Measurements from ENCODE around the gene SPATA6.

SPATA6 gene

DNA sequence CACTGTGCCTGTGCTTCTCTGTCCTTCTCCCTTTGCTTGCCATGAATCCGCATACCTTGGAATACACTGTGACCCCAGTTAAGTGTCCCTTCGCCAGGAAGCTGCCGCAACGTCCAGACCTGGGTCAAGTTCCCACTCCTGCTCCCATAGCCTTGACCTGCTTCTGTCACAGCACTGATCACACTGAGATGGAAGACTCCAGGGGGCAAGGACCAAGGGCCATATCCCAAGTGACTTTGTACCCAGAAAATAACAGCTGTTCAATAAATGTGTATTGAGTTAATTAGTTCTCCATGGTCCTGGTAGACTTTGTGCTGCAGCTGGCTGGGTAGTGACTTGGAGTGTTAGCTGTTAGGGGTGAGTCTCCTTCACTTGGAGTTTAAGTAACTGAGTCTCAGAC is 223.6 kb downstream of the SPATA6 start:
- no peak for DNase-seq

DNA sequence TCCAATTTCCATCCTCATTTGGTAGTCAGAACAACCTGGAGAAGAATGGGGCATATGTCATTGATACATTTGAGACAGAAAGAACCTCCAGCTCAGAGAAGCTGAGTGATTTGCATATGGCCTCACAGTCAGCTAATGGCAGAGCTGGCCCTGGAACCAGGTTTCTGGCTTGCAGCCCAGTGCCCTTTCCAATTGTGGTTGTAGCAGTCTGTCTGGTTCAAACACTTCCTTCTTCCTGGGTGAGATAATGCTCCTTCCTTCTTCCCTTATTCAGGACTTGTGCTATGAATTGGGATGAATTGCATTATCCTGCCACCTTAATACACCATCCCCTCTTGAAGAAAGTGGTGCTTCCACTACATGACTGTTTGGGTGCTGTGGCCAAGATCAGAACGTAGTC is 225.3 kb downstream of the SPATA6 start:
- no peak for DNase-seq
